GM23248 (cell line): Measurements from ENCODE around the gene RARB. TPM values are rescaled to one million over a fixed set of nuclear protein-coding genes. Genes with fewer than 3 reads are reported as not detected.

Experiments
- DNase-seq: peaks from one replicate; pipeline ENCODE4 v3.0.0-alpha.2; 2015
- H2AFZ ChIP-seq: fragments of 200-600 bp; sonication (generic); 2 replicates; pipeline ENCODE4 v1.6.1; 2016; ENCODE audit warnings: antibody characterized with exemption
- H3F3A ChIP-seq: fragments of 200-600 bp; sonication (generic); 2 replicates; pipeline ENCODE4 v1.6.1; 2016; ENCODE audit warnings: mild to moderate bottlenecking, antibody characterized with exemption, mixed run types; ENCODE audit not compliant: insufficient read depth
- H3K27ac ChIP-seq: fragments of 200-600 bp; sonication (generic); 2 replicates; pipeline ENCODE4 v1.5.1; 2016; ENCODE audit warnings: mild to moderate bottlenecking
- H3K27me3 ChIP-seq: fragments of 200-600 bp; sonication (generic); replicated peaks from 2 replicates; pipeline ENCODE4 v1.6.1; 2016; ENCODE audit warnings: mild to moderate bottlenecking; ENCODE audit not compliant: insufficient read depth
- H3K36me3 ChIP-seq: fragments of 200-600 bp; sonication (generic); 2 replicates; pipeline ENCODE4 v1.6.1; 2016; ENCODE audit warnings: low read depth, mild to moderate bottlenecking
- H3K4me1 ChIP-seq: fragments of 200-600 bp; sonication (generic); 2 replicates; pipeline ENCODE4 v1.6.1; 2016; ENCODE audit warnings: mild to moderate bottlenecking; ENCODE audit not compliant: insufficient read depth
- H3K4me2 ChIP-seq: fragments of 200-600 bp; sonication (generic); one replicate; pipeline ENCODE4 v1.6.1; 2016; ENCODE audit warnings: mild to moderate bottlenecking; ENCODE audit not compliant: unreplicated experiment
- H3K4me3 ChIP-seq: fragments of 200-600 bp; sonication (generic); 2 replicates; pipeline ENCODE4 v1.5.1; 2016; ENCODE audit warnings: mild to moderate bottlenecking
- H3K79me2 ChIP-seq: fragments of 200-600 bp; sonication (generic); 2 replicates; pipeline ENCODE4 v1.6.1; 2016; ENCODE audit warnings: mild to moderate bottlenecking; ENCODE audit not compliant: insufficient read depth
- H3K9ac ChIP-seq: fragments of 200-600 bp; sonication (generic); 2 replicates; pipeline ENCODE4 v1.6.1; 2016; ENCODE audit warnings: mild to moderate bottlenecking
- H3K9me2 ChIP-seq: fragments of 200-600 bp; sonication (generic); 2 replicates; pipeline ENCODE4 v1.6.1; 2016; ENCODE audit warnings: mixed run types, mild to moderate bottlenecking, moderate library complexity; ENCODE audit not compliant: insufficient read depth
- H3K9me3 ChIP-seq: fragments of 200-600 bp; sonication (generic); one replicate; pipeline ENCODE4 v1.6.1; 2017; ENCODE audit warnings: low read depth
- H4K20me1 ChIP-seq: fragments of 200-600 bp; sonication (generic); 2 replicates; pipeline ENCODE4 v1.6.0; 2016; ENCODE audit not compliant: insufficient read depth
- EZH2 ChIP-seq: fragments of 200-600 bp; sonication (generic); IDR thresholded peaks from 2 replicates; pipeline ENCODE4 v1.6.1; 2018; ENCODE audit warnings: antibody characterized with exemption, mild to moderate bottlenecking; ENCODE audit not compliant: insufficient read depth, poor library complexity, severe bottlenecking
- EZH2phosphoT487 ChIP-seq: fragments of 200-600 bp; sonication (generic); IDR thresholded peaks from 2 replicates; pipeline ENCODE4 v1.6.1; 2018; ENCODE audit warnings: antibody characterized with exemption, moderate library complexity, mild to moderate bottlenecking, low read depth; ENCODE audit not compliant: insufficient read depth
- WGBS, 2 experiments: methylation state at CpG; one replicate each; pipeline ENCODE4 v1.1.6; 2015 to 2017; ENCODE audit warnings: low lambda C conversion rate in 2 of 2, low coverage in 1 of 2; ENCODE audit errors: missing lambda C conversion rate in 2 of 2; 5-methylcytosine and 5-hydroxymethylcytosine counted together
- in situ Hi-C: fragments of 300-500 bp; cut with MboI; formaldehyde crosslinking; loops from 2 replicates; pipeline ENCODE4 v1.15.0; 2020
- polyA plus RNA-seq: library from polyadenylated mRNA; unstranded; fragments of >200 nt; fragmentation: Nextera tagmentation; extraction: Ambion mirVana; gene quantifications from 2 replicates; pipeline ENCODE4 v1.2.1, GENCODE V29; 2016
- total RNA-seq: library from RNA; depleted of rRNA; stranded (reverse); fragments of >200 nt; shearing (Covaris generic); gene quantifications from 2 replicates; pipeline ENCODE4 v1.2.3, GENCODE V29; 2014

RARB gene
- total and polyA plus RNA-seq, 2 experiments from 2014 or later, result 0.11 TPM; not detected in 1

GRCh38 chr3:25586167-25586505 is 158.1 kb downstream of the RARB start:
- H2AFZ ChIP-seq, result no peak overlapping the region
- in situ Hi-C loops, result loop anchor here (25.0 kb wide), 3 partner anchors 624 to 1124 kb away; no protein-coding TSS in a partner anchor

GRCh38 chr3:25586553-25586952 is 158.5 kb downstream of the RARB start:
- in situ Hi-C loops, result loop anchor here (25.0 kb wide), 3 partner anchors 624 to 1124 kb away; no protein-coding TSS in a partner anchor
- no peak overlapping the region for H3K9ac ChIP-seq
- H3K27ac ChIP-seq, result no peak overlapping the region
- no peak overlapping the region for H3K4me2 ChIP-seq
- DNase-seq, result no peak
- no peaks in the 10 kb centered on the region for H3K27me3 ChIP-seq
- 80 to 87% methylated on average over 11 of the region's 11 CpGs for WGBS, 2 experiments
- H3F3A ChIP-seq, result no peaks in the 10 kb centered on the region
- no peak overlapping the region for H3K4me3 ChIP-seq
- no peaks in the 10 kb centered on the region for H3K9me3 ChIP-seq
- TF ChIP-seq EZH2phosphoT487, result no peak
- TF ChIP-seq EZH2, result no peak
- H2AFZ ChIP-seq, result no peak overlapping the region
- H3K36me3 ChIP-seq, result no peaks in the 10 kb centered on the region
- H3K79me2 ChIP-seq, result no peaks in the 10 kb centered on the region
- H4K20me1 ChIP-seq, result no peaks in the 10 kb centered on the region
- H3K9me2 ChIP-seq, result no peaks in the 10 kb centered on the region
- no peaks in the 10 kb centered on the region for H3K4me1 ChIP-seq

More at GRCh38 chr3:25586167-25586505, 158.1 kb downstream of the RARB start:
- Histone ChIP-seq H3K27ac (no peak overlapping the region), H4K20me1 (no peaks in the 10 kb centered on the region), H3K4me1 (no peaks in the 10 kb centered on the region), H3F3A (no peaks in the 10 kb centered on the region), H3K36me3 (no peaks in the 10 kb centered on the region), H3K27me3 (no peaks in the 10 kb centered on the region), H3K4me3 (no peak overlapping the region), H3K9ac (no peak overlapping the region), H3K9me2 (no peaks in the 10 kb centered on the region), H3K79me2 (no peaks in the 10 kb centered on the region), H3K9me3 (no peaks in the 10 kb centered on the region), H3K4me2 (no peak overlapping the region)
- no peak for DNase-seq
- 70 to 78% methylated on average over 6 of the region's 6 CpGs for WGBS, 2 experiments
- TF ChIP-seq EZH2 (no peak), EZH2phosphoT487 (no peak)

GRCh38 chr3:25587094-25587493 is 159.0 kb downstream of the RARB start:
- Histone ChIP-seq H3K9me2 (no peaks in the 10 kb centered on the region), H3K4me3 (no peak overlapping the region), H2AFZ (no peak overlapping the region), H3K4me2 (no peak overlapping the region), H3K36me3 (no peaks in the 10 kb centered on the region), H3K79me2 (no peaks in the 10 kb centered on the region), H3K27me3 (no peaks in the 10 kb centered on the region), H4K20me1 (no peaks in the 10 kb centered on the region), H3K9me3 (no peaks in the 10 kb centered on the region), H3F3A (no peaks in the 10 kb centered on the region), H3K9ac (no peak overlapping the region), H3K4me1 (peaks cover under 1% of the 10 kb centered on the region; the same call in 1 of the 2 replicates), H3K27ac (no peak overlapping the region)
- in situ Hi-C loops, result loop anchor here (25.0 kb wide), 3 partner anchors 625 to 1125 kb away; no protein-coding TSS in a partner anchor
- WGBS, 2 experiments, result 77% methylated on average over 1 of the region's 1 CpG
- DNase-seq, result no peak
- TF ChIP-seq EZH2phosphoT487, result no peak
- no peak for TF ChIP-seq EZH2

DNA sequence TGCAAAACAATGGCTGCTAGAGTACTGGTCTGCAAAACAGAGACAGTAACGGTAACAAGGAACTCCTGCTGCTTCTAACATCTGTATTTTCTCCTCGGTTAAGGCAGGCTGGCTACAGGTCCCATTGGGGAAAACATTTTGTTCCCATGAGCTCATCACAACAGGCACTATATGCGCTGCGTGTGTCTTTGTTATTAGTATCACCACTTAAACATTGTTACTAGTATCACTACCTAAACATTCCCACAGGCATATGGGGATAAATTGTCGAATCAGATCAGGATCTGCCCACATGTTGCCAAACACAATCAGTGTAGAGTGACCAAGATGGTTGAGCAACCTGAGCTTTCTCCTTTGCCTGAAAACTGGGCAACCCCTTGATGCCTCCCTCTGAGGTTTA is 159.5 kb downstream of the RARB start:
- Histone ChIP-seq H3K27ac (no peak overlapping the region), H3K4me2 (no peak overlapping the region), H3K9me2 (no peaks in the 10 kb centered on the region), H3K4me3 (no peak overlapping the region), H3K79me2 (no peaks in the 10 kb centered on the region), H3F3A (no peaks in the 10 kb centered on the region), H2AFZ (no peak overlapping the region), H3K4me1 (peaks cover 5% of the 10 kb centered on the region), H3K27me3 (no peaks in the 10 kb centered on the region), H4K20me1 (no peaks in the 10 kb centered on the region), H3K9me3 (no peaks in the 10 kb centered on the region), H3K36me3 (no peaks in the 10 kb centered on the region), H3K9ac (no peak overlapping the region)
- 62 to 72% methylated on average over 5 of the region's 5 CpGs for WGBS, 2 experiments
- TF ChIP-seq EZH2 (no peak), EZH2phosphoT487 (no peak)
- DNase-seq, result no peak
- in situ Hi-C loops, result loop anchor here (25.0 kb wide), 3 partner anchors 625 to 1125 kb away; no protein-coding TSS in a partner anchor
